A673 (cell line): Measurements from ENCODE around the gene SLC1A5. TPM values are rescaled to one million over a fixed set of nuclear protein-coding genes. Genes with fewer than 3 reads are reported as not detected.

ENCODE experiments used
- BruUV-seq: library from RNA; stranded (reverse); fragments of 400-500 nt; replicated peaks from 2 replicates; lab custom pipeline; 2021; lab: Mats Ljungman, UMichigan
- CTCF ChIA-PET: fragments of 300-600 bp; sonication (Branson Sonifier 250); formaldehyde crosslinking; loops from one replicate; lab custom pipeline; 2022; ENCODE audit warnings: antibody characterized with exemption; lab: Charles Lee
- POLR2A ChIA-PET: fragments of 300-600 bp; sonication (Branson Sonifier 250); formaldehyde crosslinking; loops from one replicate; lab custom pipeline; 2022; ENCODE audit warnings: antibody characterized with exemption; ENCODE audit not compliant: low non-redundant PET; lab: Charles Lee
- DNase-seq: peaks from one replicate; pipeline ENCODE4 v3.0.0-alpha.2; 2015; ENCODE audit warnings: low spot score
- H3K27ac ChIP-seq: fragments of 200-600 bp; sonication (generic); 2 replicates; pipeline ENCODE4 v1.5.1; 2016; ENCODE audit warnings: mixed run types, low read depth, mild to moderate bottlenecking, mixed read lengths, antibody characterized with exemption, low read length; ENCODE audit not compliant: poor library complexity, severe bottlenecking
- H3K27me3 ChIP-seq: fragments of 200-600 bp; sonication (generic); replicated peaks from 2 replicates; pipeline ENCODE4 v1.6.1; 2017; ENCODE audit warnings: mixed run types, low read depth, mild to moderate bottlenecking, mixed read lengths, antibody characterized with exemption, low read length; ENCODE audit not compliant: insufficient read depth, poor library complexity
- H3K36me3 ChIP-seq: fragments of 200-600 bp; sonication (generic); 2 replicates; pipeline ENCODE4 v1.6.1; 2016; ENCODE audit warnings: mixed run types, mild to moderate bottlenecking, mixed read lengths, antibody characterized with exemption, low read length; ENCODE audit not compliant: insufficient read depth, poor library complexity, severe bottlenecking
- H3K4me1 ChIP-seq: fragments of 200-600 bp; sonication (generic); 2 replicates; pipeline ENCODE4 v1.6.1; 2017; ENCODE audit warnings: mixed run types, mild to moderate bottlenecking, mixed read lengths, antibody characterized with exemption, low read length; ENCODE audit not compliant: insufficient read depth, poor library complexity, severe bottlenecking
- H3K4me3 ChIP-seq: fragments of 200-600 bp; sonication (generic); 2 replicates; pipeline ENCODE4 v1.5.1; 2016; ENCODE audit warnings: low read depth, mixed run types, mild to moderate bottlenecking, mixed read lengths, low read length; ENCODE audit not compliant: poor library complexity, severe bottlenecking
- H3K9me3 ChIP-seq: fragments of 200-600 bp; sonication (generic); 2 replicates; pipeline ENCODE4 v1.6.1; 2016; ENCODE audit warnings: mixed run types, low read depth, mild to moderate bottlenecking, mixed read lengths, antibody characterized with exemption, low read length; ENCODE audit not compliant: poor library complexity, severe bottlenecking
- EZH2 ChIP-seq: fragments of 200-600 bp; sonication (generic); IDR thresholded peaks from 2 replicates; pipeline ENCODE4 v1.6.1; 2017; ENCODE audit warnings: borderline replicate concordance, low read depth, mild to moderate bottlenecking, mixed read lengths, antibody characterized with exemption, low read length; ENCODE audit not compliant: poor library complexity, severe bottlenecking
- intact Hi-C: fragments of 100-400 bp; cut with micrococcal nuclease; formaldehyde crosslinking; loops from one replicate; pipeline ENCODE4 v1.10.0; 2022; ENCODE audit not compliant: unreplicated experiment
- total RNA-seq: library from RNA; stranded (reverse); gene quantifications from 2 replicates; pipeline ENCODE4 v1.2.3, GENCODE V29; 2021
- TF ChIP-seq, protein P1 (sequence below): fragments of 300-800, 200-600 bp; sonication (generic); conservative IDR thresholded peaks from 2 replicates; pipeline ENCODE4 v1.5.1; 2017; ENCODE audit warnings: low read depth, mild to moderate bottlenecking, antibody characterized with exemption, low read length, moderate library complexity, mixed read lengths

SLC1A5 gene
- total RNA-seq, 1 experiment from 2014 or later = 295 TPM

GRCh38 chr19:46753420-46754155 lies 34.8 kb downstream of the SLC1A5 start:
- Histone ChIP-seq H3K4me1 (no peaks in the 10 kb centered on the region), H3K27ac (no peak overlapping the region), H3K9me3 (no peaks in the 10 kb centered on the region), H3K36me3 (no peaks in the 10 kb centered on the region), H3K4me3 (no peak overlapping the region), H3K27me3 (no peaks in the 10 kb centered on the region)
- TF ChIP-seq EZH2 = no peak
- TF ChIP-seq, protein P1, sequence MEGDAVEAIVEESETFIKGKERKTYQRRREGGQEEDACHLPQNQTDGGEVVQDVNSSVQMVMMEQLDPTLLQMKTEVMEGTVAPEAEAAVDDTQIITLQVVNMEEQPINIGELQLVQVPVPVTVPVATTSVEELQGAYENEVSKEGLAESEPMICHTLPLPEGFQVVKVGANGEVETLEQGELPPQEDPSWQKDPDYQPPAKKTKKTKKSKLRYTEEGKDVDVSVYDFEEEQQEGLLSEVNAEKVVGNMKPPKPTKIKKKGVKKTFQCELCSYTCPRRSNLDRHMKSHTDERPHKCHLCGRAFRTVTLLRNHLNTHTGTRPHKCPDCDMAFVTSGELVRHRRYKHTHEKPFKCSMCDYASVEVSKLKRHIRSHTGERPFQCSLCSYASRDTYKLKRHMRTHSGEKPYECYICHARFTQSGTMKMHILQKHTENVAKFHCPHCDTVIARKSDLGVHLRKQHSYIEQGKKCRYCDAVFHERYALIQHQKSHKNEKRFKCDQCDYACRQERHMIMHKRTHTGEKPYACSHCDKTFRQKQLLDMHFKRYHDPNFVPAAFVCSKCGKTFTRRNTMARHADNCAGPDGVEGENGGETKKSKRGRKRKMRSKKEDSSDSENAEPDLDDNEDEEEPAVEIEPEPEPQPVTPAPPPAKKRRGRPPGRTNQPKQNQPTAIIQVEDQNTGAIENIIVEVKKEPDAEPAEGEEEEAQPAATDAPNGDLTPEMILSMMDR = peak; percentile 75
- ChIA-PET POLR2A (interaction anchor here (0.6 to 0.7 kb wide), 2 partner anchors 76 to 868 kb away, joined by 4 to 6 read pairs; no protein-coding TSS in a partner anchor), CTCF (interaction anchor here (0.6 to 1.4 kb wide), 9 partner anchors 11 to 224 kb away, joined by 3 to 7 read pairs (median 4); no protein-coding TSS in a partner anchor)
- peak; percentile 74 for DNase-seq
- BruUV-seq = no TSS peak
- intact Hi-C loops = loop anchor here (5.0 kb wide), 1 partner anchor 226 kb away; no protein-coding TSS in a partner anchor

GRCh38 chr19:46748325-46749109 lies 39.9 kb downstream of the SLC1A5 start:
- H3K4me3 ChIP-seq = no peak overlapping the region
- ChIA-PET CTCF (interaction anchor here (0.6 kb wide), 1 partner anchor 92 kb away, joined by 6 read pairs; no protein-coding TSS in a partner anchor), POLR2A (no interaction called here)
- no peaks in the 10 kb centered on the region for H3K9me3 ChIP-seq
- H3K4me1 ChIP-seq = no peaks in the 10 kb centered on the region
- H3K36me3 ChIP-seq = no peaks in the 10 kb centered on the region
- no peaks in the 10 kb centered on the region for H3K27me3 ChIP-seq
- BruUV-seq = no TSS peak
- intact Hi-C loops = no loop called here
- peak; percentile 81 for DNase-seq
- no peak for TF ChIP-seq EZH2
- TF ChIP-seq, protein P1 = peak; percentile 88
- no peak overlapping the region for H3K27ac ChIP-seq

DNA sequence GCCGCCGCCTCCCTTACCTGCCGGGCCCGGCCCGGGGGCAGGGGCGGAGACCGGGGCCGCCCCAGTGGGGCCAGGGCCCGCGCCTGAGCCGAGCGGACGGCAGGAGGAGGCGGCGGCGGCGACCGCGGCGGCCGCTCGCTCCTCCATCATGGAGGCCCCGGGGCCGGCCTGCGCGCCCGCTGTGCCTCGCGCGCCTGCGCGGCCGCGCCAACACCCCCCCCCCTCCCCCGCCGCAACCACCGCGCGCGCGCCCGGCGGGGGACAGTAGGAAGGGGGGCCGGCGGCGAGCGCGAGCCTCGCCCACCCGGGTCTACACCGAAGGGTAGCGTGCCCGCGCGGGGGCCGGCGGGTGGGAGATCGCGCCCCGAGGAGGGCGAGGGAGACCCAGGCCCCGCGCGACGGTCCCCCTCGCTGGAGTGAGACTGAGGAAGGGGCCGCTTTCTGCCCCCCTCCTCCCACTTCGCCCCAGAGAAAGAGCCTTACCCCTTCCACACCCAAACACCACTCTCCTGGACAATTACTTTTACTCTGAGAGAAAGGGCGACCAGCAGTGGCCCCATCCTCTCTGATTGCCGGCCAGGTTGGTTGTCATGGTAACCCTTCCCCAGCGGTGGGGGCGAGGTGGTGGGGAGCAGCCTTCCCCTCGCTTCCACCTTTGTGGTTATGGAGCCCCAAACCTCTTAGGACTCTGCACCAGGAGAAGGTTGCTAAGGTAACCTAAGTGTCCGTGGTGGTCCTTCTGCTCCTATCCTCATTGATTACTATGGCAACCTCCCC lies 41.9 kb downstream of the SLC1A5 start, which contains the start of gene STRN4:
Gene STRN4, minus strand, starts transcription at position 170 of the 777 bp plus-strand sequence. Its CDS starts 20 bp downstream, at position 150.
- TF ChIP-seq, protein P1 = no peak
- TF ChIP-seq EZH2 = no peak
- no TSS peak for BruUV-seq
- POLR2A ChIA-PET = no interaction called here
- CTCF ChIA-PET = no interaction called here
- Histone ChIP-seq H3K27me3 (no peaks in the 10 kb centered on the region), H3K4me1 (no peaks in the 10 kb centered on the region), H3K36me3 (peaks cover 13% of the 10 kb centered on the region), H3K4me3 (peak within 1 kb of the TSS; percentile 100), H3K9me3 (no peaks in the 10 kb centered on the region), H3K27ac (peak within 1 kb of the TSS; percentile 96)
- DNase-seq = peak; percentile 84
- intact Hi-C loops = no loop called here
